Gastrocnemius medialis (tissue), 4 donors: Measurements from ENCODE around the gene FAM107B.

Experiments used
- POLR2A ChIP-seq, 2 donors: fragments of 450-650 bp; IDR thresholded peaks; one replicate each; pipeline ENCODE4 v1.6.1; 2017; ENCODE audit warnings: antibody characterized with exemption in 2 of 2, mild to moderate bottlenecking in 2 of 2, moderate library complexity in 2 of 2
- TF ChIP-seq, protein P1 (sequence below), 5 experiments: fragments of 450-650 bp in 3 of 5; fragments of 200-600 bp in 2 of 5; sonication (generic) in 2 of 5; IDR thresholded peaks in 4 of 5; conservative IDR thresholded peaks in 1 of 5; 1 replicate in 4 of 5; 2 replicates in 1 of 5; pipeline ENCODE4 v1.5.1; 2016 to 2019; ENCODE audit warnings: antibody characterized with exemption in 5 of 5, mild to moderate bottlenecking in 3 of 5, moderate library complexity in 3 of 5

GRCh38 chr10:14686356-14686755 lies 88.3 kb downstream of the FAM107B start:
- TF ChIP-seq POLR2A (IDR thresholded peaks at IDR 0.05) = no peak
- TF ChIP-seq, protein P1, sequence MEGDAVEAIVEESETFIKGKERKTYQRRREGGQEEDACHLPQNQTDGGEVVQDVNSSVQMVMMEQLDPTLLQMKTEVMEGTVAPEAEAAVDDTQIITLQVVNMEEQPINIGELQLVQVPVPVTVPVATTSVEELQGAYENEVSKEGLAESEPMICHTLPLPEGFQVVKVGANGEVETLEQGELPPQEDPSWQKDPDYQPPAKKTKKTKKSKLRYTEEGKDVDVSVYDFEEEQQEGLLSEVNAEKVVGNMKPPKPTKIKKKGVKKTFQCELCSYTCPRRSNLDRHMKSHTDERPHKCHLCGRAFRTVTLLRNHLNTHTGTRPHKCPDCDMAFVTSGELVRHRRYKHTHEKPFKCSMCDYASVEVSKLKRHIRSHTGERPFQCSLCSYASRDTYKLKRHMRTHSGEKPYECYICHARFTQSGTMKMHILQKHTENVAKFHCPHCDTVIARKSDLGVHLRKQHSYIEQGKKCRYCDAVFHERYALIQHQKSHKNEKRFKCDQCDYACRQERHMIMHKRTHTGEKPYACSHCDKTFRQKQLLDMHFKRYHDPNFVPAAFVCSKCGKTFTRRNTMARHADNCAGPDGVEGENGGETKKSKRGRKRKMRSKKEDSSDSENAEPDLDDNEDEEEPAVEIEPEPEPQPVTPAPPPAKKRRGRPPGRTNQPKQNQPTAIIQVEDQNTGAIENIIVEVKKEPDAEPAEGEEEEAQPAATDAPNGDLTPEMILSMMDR (IDR thresholded peaks at IDR 0.05 in 4 of 5, conservative IDR thresholded peaks at IDR 0.05 in 1 of 5) = no peak
